GM19351 (cell line): ENCODE measurements around the gene ADAMTS9.
"Not testable (repeated sequence)": the region's sequence is repeated elsewhere in the genome, so short reads cannot be mapped to it uniquely, and the experiment has no call there.

Experiments used
- ATAC-seq: cut with Tn5 transposase; IDR thresholded peaks from one replicate; pipeline ENCODE4 v1.9.1; 2021; ENCODE audit warnings: mild to moderate bottlenecking, moderate library complexity; ENCODE audit not compliant: unreplicated experiment

ADAMTS9 gene

DNA sequence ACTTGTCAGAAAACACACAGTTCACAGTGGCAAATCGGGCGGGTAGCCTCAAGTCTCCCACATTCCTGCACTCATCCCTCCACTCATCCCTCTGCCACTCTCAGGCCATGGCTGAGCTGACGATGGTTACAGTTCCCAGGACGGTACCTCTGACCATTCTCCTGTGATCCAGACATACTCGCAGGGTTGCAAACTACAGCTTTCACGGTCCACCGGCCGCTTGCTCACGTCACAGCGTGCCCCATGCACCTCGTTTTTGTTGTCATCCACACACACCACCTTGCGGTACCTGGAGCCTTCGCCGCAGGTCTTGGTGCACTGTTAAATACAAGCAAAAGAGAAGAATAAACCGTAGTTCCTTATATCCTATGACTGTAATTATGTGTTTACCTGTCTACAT lies 137.1 kb downstream of the ADAMTS9 start:
- ATAC-seq: no peak

DNA sequence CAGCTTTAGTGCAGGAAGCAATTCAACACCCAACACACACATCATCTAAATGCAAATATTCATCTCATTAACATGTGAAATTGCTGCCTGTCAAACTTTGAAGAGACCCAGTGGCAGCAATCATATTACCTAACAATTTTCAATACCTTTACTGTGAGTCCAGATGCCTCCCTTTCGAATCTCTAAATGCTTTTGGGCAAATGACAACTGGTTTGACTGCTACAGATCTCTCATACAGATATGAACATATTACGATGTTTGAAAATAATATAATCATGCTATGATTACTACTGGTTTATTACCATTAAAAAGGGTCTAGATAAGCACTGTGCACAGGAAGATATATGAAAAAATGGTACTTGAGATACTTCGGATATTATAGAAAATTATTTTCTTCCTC lies 137.9 kb downstream of the ADAMTS9 start:
- no peak for ATAC-seq

DNA sequence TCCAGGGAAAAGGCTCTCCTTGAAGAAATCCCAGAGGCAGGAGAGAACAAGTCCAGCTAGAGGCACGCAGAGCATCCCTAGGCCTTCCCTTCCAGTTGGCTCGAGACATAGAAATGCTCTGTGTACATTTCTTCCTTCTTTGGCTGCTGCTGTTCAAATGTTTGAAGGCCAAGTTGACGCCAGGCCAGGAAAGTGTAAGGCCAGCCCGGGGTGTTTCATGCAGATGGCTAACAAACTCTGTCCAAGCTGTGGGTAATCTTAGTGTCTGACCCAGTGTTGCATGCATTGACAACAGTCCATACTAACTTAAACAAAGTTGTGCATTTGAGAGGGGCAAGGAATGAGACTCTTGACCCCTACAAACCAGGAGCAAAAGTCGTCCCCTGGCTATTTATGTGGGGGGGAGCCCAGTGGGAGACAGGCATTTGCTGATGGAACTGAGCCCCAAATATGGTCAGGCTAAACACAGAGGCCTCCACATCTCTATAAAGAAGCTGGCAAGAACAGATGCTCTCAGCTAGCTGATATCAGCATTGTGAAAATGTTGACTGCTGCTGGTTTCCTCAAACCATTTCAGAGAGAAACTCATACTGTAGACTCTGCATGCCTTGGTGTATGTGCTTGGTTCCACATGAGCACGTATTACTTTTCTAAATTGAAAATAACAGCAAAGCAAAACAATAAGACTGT lies 139.5 kb downstream of the ADAMTS9 start:
- no peak for ATAC-seq

DNA sequence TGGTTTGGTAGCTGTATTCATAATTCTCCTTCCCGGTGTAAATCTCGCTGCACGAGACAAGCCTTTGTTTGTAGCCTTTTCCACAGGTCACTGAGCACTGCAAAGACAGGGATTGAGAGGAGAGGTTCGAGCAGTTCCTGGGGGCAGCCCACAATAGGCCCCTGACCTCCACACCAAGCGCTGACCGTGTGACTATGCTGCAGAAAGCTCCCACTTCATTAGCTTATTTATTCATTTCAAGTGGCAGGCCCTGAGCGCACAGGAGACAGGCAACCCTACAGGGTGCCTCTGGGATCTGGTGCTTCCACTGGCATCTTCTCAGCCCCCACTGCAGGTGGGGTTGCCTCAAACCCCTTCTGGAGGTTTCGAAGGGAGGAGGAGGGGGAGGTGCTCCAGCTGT lies 140.9 kb downstream of the ADAMTS9 start:
- ATAC-seq: no peak

DNA sequence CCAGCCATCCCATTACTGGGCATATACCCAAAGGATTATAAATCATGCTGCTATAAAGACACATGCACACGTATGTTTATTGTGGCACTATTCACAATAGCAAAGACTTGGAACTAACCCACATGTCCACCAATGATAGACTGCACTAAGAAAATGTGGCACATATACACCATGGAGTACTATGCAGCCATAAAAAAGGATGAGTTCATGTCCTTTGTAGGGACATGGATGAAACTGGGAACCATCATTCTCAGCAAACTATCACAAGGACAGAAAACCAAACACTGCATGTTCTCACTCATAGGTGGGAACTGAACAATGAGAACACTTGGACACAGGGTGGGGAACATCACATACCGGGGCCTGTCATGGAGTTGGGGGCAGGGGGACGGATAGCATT lies 142.6 kb downstream of the ADAMTS9 start:
- not testable (repeated sequence) for ATAC-seq

DNA sequence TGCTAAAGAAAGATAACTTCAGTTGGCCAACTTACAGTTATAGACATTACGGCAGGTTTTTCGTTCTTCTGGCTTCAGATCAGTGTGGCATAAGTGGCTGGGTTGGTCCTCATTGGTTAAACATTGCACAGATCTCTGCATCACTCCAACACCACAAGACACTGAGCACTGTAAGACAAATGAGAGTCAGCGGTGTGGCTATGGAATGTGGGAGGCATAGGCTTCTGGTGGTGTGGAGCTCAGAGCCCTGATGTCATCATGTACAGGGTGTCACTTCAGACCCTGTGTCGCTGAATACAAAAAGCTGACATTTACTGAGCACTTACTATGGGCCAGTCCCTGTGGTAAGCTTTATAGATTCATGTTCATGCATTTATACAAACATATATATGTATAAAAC lies 146.0 kb downstream of the ADAMTS9 start:
- ATAC-seq: no peak

DNA sequence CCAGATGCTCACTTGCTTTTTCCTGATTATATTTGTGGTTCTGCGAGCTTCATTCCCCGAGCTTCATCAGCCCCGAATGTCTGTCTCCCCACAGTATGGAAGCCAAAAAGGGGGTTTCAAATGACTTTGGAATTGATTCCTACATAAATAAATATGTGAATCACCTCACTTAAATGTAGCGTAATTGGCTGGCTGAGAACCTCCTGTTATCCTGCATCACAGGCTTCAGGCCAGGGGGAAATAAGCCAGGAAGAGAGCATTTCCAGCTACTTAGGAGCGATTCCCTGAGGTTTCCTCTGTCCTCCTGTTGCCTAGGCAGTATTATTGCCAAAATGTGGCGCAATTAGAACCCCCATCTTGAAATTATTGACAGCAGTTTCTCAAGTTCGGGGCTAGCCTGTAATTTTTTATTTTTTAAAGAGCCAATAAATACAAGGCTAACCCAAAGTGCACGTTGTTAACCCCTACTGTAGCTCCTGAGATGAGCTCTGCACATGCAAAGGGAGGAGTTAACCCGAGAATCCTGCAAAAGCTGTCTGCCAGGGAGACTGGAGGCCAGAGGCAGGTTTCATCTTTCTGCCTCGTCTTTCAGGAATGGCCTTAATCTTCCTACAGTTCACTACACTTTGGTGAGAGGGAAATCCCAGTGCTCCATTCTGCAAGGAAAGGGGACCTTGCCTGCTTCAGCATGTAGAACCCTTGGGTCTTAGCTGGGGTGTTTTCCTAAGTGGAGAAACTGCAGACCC lies 148.2 kb downstream of the ADAMTS9 start:
- no peak for ATAC-seq

DNA sequence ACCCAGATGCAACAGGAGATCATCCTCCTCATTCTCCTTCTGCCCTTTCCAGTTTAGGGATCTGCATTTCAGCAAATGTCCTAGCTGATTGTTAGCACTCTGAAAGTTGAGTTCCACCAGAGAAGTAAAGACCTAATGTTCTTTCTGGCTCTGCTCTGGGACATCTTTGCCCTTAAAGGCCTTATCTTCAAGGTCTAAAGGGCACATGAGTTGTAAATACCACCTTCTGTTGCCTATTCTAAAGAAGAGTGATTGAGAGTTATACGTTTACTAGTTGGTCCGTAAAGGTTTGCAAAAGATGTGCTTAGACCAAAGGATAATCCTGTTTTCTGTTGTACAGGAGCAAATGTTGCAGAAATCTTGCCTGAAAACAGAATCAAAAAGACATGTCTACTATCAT lies 151.6 kb downstream of the ADAMTS9 start:
- ATAC-seq: no peak

DNA sequence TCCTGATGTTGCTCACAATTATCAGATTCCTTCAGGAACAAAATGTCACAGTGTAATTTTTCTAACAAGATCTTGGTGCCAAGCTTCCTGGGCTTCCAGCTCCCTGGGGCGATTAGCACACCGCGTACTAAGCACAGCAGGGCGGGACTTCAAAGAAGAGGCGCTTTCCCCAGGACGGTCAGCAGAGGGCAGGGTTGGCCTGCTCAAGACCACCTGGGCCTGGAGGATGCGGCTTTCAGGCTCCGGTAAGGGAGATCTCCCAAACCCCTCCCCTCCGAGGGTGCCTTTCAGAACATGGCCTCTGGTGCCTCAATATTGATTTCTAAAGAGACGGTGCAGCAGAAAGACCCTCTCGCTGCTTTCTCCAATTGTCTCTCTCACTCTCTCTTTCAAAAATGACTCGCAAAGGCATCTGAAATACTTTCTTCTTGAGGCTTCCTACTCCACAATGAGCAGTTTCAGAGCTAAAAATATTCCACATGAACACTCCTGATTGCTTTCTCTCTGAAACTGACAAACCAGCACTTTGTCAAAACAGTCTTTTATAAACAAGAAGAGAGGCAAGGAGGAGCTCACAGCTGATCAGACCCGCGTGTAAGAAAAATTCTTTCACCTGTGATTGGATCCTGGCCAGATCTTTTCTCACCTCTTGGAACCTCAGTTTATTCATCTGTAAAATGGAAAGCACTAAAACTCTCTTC lies 154.0 kb downstream of the ADAMTS9 start:
- ATAC-seq: peak; percentile 97

DNA sequence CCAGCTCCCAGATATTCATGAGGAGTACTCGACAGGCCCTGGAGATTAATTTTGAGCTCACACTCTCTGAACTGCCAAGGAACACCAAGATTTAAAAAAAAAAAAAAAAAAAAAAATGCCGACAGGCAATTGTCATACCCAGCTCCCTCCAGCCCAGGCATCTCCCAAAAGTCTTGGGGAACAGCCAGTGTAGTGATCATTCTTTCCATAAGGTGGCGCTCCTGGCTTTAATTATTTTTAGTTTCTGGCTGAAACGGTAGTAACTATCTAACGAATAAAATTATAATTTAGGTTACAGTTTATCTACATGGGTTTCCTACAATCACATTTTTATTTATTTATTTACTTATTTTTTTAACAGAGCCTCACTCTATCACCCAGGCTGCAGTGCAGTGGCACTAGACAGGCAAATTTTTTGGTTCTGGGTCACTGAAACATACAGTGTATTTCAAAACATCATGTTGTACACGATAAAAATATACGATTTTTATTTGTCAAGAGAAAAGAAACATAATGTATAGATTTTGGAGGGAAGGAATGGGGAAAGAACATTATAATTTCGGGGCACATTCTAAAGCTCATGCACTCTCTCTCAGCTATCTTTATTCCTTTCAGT lies 157.3 kb downstream of the ADAMTS9 start:
- ATAC-seq: no peak

DNA sequence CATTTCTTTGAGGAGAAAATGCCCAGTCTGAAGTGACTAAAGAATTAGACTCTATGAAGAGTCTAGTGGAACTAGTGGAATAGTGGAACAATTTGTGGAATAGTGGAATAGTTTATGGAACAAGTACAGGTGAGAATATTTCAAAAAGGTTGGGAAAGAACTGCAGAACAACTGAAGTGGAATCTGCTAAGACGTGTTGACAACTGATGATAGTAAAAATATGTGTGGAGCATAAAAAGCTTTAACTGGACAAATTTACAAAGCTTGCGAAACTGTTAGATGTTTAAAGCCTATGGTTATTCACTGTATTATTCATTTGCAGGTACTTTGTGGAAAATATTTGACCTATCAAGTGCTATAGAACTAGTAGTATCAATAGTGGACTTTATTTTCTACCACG lies 164.5 kb downstream of the ADAMTS9 start:
- ATAC-seq: no peak

DNA sequence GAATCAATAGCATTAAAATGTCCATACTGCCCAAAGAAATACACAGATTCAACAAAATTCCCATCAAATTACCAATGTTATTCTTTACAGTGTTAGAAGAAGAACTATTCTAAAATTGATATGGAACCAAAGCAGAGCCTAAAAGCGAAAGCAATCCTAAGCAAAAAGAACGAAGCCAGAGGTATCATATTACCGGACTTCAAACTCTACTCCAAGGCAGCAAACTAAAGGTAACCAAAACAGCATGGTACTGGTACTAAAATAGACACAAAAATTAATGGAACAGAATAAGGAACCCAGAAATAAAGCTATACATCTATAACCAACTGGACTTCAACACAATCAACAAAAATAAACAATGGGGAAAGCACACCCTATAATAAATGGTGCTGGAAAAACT lies 167.5 kb downstream of the ADAMTS9 start:
- ATAC-seq: no peak

DNA sequence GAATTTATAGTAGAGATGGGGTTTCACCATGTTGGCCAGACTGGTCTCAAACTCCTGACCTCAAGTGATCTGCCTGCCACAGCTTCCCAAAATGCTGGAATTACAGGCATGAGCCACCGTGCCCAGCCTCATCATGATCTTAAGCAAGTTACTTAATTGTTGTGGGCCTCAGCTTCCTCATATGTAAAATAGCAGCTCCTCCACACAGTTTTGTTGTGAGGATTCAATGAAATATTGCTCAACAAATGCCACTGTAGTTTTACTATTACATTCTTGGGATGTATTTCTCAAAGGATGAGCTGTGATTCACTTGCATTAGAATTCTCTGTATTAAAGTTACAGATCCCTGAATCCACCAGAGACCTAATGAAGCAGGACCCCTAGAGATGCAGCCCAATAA lies 168.8 kb downstream of the ADAMTS9 start:
- no peak for ATAC-seq

DNA sequence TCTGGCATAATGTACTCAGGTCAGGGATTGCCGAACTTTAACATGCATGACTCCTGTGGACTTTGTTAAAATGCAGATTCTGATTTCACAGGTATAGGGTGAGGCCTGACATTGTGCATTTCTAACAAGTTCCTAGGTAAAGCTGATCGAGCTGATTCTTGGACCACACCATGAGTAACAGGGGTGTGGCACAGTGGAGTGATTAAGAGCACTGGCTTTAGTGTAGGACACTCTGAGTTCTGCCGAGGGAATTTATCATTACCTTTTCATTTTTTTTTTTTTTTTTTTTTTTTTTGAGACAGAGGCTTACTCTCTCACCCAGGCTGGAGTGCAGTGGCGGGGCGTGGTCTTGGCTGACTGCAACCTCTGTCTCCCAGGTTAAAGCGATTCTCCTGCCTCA lies 169.3 kb downstream of the ADAMTS9 start:
- no peak for ATAC-seq

DNA sequence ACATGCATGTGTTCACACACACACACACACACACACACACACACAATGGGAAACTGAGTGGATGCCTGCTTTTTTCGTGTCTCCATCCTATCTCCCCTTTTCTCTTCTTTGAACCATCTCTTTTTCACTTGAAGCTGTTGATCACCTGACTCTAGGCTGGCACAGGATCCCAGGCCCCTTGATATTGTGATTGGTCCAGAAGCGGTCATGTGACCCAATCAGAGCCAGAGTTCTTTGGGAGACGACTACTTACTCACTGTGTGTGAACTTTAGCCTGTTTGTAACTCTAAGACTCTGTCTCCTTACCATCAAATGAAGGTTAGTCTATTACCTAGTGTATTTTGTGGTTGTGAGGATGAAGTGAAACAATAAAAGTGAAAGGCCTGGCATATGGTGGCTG lies 172.9 kb downstream of the ADAMTS9 start:
- ATAC-seq: no peak

DNA sequence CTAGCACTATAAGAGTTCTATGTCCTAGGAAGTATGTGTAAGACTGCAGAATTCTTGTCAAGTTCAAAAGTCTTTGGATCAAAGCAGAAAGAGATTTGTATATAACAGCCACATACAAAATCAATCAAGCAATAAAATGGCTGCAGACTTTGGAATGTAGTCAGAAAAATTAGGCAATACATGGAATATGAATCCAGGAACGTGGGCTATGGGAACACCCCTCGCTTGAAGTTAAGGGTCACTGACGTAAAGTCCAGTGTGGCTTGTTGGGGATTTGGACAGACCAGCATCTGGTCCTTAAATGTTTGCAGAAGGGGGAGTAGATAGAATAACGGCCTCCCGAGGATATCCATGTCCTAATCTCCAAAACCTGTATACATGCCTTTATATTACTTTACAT lies 178.6 kb downstream of the ADAMTS9 start:
- ATAC-seq: no peak

DNA sequence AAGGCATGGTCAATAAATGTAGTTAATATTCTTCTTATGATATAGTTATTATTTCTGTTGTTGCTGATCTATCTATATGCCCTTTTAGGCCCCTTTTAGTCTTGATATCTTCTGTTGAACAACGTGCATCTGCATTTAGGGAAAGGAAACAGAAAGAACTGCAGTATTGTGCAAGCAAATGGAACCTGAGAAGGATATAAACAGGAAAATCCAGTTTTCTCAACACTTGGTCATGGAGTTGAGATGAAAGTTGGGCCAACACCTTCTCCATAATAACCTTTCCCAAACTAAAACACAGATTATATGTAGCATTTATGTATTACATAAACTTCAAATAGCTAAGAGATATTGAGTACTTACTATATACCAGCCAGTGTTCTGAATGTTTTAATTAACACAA lies 179.7 kb downstream of the ADAMTS9 start:
- ATAC-seq: no peak

DNA sequence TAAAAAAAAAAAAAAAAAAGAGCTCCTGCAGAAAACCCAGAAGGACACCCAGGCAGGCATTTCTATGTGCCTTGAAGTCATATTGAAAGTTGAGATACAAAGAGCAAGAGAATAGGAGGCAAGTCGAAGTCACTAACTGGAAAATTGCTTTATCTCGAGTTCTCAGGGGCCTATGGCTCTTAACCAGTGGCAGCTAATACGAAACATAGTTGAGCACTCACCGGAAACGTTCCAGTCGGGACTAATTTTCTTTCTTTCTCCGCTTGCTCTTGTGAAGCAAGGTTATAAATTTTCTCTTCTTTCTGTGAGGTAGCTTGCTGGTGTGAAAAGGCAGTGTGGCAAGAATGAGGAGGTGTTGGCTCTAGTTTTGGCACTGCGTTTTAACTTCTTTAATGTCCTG lies 181.5 kb downstream of the ADAMTS9 start:
- no peak for ATAC-seq

DNA sequence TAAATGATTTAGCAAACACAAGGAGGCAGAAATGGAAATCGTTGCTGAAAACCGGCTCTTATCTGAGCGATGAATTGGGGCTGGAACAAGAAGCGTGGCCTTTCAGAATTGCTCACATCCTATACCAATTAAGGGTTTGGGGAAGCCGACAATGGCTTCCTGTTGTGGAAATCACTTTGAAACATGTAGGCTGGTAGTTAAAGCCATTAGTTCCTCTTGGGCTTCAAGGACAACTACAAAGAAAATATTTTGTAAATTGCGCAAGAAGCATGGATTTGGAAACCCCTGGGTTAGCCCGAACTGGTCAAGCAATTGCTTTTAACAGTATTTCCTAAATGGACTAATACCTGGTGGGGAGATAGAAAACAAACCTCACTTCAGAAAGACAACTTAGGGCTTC lies 182.4 kb downstream of the ADAMTS9 start:
- ATAC-seq: no peak

DNA sequence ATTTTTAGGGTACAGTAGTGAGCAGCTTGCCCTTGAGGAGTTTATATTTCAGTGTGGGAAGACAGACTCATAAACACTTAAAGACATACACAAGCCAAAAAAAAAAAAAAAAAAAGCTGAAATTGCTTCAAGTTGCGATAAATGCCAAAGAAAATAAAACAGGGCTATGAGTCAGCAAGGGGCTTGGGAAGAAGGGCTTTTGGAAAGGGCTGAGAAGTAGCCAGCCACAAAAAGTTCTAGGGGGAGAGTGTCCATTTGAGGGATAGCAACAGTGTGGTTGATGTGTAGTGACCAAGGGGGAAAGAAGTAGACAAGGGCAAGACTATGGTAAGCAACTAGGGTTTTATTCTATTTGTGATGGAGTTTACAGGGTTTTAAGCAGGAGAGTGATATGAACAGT lies 185.5 kb downstream of the ADAMTS9 start:
- ATAC-seq: no peak

DNA sequence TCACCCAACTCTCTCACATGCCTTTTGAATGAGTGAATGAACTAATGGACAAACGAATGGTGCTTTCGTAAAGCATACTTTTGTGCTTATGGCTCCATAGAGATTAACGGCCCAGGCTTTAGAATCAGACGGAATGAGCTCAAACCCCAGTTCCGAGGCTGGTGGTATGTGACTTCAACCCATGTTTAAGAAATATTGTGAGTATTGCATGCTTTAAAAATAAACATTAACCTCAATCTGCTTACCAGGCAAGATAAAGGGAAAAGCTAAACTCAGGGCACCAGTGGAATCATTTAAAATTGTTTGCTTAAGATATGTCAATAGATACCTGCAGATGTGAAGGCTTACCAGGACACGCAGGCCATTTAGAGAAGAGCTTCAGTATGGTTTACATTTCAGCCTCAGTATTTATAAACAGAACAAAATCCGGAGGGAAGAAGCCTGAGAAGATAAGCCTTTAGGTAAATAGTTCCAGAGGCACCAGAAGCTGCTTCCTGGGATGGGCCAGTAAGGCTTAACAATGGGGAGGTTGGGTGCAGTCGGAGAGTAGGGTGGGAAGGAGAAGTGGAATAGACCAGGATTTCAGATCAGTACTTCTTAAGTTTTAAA lies 186.4 kb downstream of the ADAMTS9 start:
- no peak for ATAC-seq
